G401 (cell line): ENCODE results near the gene RAB11B. TPM values are rescaled to one million over a fixed set of nuclear protein-coding genes. Genes with fewer than 3 reads are reported as not detected.
"Not testable (repeated sequence)": the region's sequence is repeated elsewhere in the genome, so short reads cannot be mapped to it uniquely, and the experiment has no call there.

Experiments
- DNase-seq: peaks from one replicate; pipeline ENCODE4 v3.0.0-alpha.2; 2015; ENCODE audit warnings: low spot score
- in situ Hi-C: cut with HindIII; loops from 2 replicates; pipeline ENCODE4 v1.10.0; 2016; ENCODE audit warnings: low sequenced_read_pairs, mixed read lengths
- total RNA-seq: library from RNA; depleted of rRNA; stranded (reverse); fragments of >200 nt; shearing (Covaris generic); gene quantifications from 2 replicates; pipeline ENCODE4 v1.2.3, GENCODE V29; 2014

RAB11B gene
- total RNA-seq, 1 experiment from 2014 or later, result 39.1 TPM

DNA sequence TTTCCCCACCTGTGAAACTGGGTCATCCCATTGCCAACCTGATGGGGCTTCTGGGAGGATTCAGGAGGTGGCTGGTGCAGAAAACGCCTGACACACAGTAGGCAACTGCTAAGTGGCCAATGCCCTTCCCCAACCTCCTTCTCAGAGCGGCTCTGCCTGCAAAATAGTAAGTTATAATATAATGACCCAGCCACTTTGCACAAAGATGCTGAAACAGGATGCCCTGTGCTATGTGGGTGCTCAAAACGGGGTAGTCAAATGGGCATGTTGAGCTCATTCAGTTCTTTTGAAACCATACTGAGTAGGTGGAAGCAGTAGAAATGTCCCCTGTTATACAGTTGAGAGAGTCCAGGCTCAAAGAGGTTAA, 23.5 kb downstream of the RAB11B start:
- no peak for DNase-seq
- in situ Hi-C loops, result no loop called here

DNA sequence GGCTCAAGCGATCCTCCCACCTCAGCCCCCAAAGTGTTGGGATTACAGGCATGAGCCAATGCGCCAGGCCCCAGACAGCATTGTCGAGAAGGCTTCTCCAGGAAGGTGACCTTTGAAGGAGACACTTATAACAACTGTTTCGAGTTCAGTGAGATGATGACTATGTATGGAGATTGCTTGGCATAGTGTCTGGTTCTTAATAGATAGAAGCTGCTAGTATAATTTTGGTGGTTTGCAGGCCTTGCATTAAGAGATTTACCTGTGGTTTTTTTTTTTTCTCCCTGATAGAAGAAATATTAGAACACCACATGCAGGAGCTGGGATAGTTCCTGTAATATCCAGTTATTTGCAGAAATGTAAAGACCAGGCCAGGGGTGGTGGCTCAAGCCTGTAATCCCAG, 26.6 kb downstream of the RAB11B start:
- no peak for DNase-seq
- in situ Hi-C loops, result no loop called here

DNA sequence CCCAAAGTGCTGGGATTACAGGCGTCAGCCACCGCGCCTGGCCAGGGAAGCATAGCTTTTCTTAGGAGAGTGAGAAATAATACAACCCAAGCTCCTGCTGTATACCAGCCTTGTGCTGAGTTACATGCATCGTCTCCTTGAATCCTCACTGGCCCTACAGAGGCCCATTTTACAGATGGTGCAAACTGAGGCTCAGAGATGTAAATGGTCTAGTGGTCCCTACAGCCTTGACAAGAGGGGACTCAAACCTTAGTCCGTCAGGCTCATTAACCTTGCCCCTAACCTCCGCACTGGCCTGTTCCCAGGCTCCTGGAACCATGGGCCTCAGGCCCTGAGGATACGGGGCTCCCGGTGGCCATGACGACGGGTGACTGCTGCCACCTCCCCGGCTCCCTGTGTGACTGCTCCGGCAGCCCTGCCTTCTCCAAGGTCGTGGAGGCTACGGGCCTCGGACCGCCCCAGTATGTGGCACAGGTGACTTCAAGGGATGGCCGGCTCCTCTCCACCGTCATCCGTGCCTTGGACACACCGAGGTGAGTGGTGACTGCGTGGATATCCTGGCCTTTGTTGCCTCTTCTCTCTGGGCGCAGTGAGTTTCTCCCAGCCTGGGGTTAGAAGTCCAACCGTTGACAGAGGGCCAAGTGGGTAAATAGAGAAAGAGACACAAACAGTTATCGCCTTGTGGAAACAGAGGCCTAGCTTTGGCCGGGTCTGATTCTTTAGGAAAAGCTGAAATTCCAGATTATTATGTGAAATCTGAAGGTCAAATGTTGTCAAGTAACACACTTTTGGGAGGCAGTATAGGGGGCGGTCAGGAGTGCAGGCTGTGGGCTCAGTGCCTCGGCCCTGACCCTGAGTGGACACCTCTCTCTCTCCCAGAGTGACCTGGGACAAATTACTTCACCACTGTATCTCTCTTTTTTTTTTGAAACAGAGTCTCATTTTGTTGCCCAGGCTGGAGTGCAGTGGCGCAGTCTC, 31.6 kb downstream of the RAB11B start:
- DNase-seq, result no peak
- in situ Hi-C loops, result no loop called here

DNA sequence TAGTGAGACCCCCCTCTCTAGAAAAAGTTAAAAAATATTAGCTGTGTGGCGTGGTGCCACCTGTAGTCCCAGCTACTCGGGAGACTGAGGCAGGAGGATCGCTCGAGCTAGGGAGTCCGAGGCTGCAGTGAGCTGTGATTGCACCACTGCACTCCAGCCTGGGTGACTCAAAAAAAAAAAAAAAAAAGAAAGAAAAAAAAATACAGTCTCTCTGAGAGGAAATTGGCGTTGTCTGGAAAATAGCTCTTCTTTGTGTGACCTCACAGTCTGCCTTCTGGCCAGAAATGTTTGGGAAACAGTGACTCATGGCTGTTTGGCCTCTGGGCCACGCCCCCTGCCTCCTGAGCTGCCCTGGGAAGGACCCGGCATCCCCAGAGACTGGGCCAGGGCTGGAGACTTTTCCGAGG, 33.7 kb downstream of the RAB11B start:
- DNase-seq, result no peak

DNA sequence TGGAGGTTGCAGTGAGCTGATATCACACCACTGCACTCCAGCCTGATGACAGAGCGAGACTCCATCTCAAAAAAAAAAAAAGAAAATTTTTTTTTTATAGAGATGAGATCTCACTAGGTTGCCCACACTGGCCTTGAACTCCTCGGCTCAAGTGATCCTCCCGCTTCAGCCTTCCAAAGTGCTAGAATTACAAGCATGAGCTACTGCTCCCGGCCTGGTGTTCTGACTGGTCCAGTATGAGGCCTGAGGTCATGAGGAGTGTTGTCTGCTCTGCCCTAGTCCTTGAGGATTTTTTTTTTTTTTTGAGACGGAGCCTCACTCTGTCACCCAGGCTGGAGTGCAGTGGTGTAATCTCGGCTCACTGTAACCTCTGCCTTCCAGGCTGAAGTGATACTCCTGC, 35.2 kb downstream of the RAB11B start:
- in situ Hi-C loops, DNase-seq: not testable (repeated sequence)

More for the DNA sequence above, 33.7 kb downstream of the RAB11B start:
- in situ Hi-C loops, result no loop called here

DNA sequence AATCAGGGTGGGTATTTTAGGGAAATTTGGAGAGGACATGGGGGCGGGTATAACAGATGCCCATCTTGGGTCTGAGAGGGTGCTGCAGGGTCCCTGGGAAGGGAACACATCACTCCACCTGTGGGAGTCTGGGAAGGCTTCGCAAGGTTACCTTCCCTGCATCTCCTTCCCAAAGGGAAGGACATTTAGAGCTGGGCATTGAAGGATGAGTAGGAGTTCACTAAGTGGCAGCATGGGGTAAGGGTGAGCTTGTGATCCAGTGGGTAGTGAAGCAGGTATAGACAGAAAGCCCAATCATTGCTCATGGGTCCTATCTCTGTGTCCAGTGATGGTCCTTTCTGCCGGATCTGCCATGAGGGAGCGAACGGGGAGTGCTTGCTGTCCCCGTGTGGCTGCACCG, 36.1 kb downstream of the RAB11B start:
- in situ Hi-C loops, result no loop called here
- no peak for DNase-seq

DNA sequence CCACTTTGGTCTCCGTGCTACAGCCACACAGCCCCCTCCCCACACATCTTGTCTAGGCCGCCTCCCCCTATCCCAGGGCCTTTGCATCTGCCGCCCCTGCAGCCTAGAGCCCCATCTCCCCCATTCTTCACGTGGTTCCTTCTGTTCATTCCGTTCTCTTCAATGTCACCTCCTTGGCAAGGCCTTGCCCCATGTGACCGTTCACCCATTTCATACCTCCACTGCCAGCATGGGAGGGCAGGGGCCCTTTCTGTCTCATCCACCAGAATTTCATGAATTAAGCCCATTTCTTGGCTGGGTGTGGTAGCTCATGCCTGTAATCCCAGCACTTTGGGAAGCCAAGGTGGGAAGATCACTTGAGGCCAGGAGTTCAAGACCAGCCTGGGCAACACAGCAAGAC, 38.9 kb downstream of the RAB11B start:
- in situ Hi-C loops, result no loop called here

DNA sequence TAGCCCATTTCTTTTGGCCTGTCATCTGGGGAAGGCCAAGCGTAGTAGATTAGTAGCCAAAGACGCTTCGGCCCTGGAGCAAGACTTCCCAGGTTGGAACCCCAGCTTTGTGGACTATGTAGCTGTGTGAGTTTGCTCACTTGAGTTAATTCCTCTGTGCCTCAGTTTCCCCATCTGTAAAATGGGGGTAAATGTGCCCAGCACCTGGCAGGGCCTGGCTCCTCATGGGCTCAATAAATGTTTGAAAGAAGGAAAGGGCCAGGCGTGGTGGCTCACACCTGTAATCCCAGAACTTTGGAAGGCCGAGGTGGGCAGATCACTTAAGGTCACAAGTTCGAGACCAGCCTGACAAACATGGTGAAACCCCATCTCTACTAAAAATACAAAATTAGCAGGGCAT, 39.7 kb downstream of the RAB11B start:
- in situ Hi-C loops, result no loop called here
- no peak for DNase-seq

More for the DNA sequence above, 38.9 kb downstream of the RAB11B start:
- DNase-seq, result no peak

DNA sequence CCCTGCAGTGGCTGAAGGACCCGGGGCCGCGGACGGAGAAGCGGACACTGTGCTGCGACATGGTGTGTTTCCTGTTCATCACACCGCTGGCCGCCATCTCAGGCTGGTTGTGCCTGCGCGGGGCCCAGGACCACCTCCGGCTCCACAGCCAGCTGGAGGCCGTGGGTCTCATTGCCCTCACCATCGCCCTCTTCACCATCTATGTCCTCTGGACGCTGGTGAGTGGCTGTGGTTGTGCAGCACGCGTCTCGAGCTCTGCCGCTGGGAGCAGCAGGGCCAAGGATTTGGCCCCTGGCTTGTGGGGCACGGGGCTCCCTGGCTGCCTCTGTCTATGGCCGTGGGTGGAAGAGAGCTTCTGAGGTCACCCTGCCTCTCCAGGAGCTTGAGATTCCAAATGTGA, 40.5 kb downstream of the RAB11B start:
- DNase-seq, result no peak
- in situ Hi-C loops, result no loop called here

DNA sequence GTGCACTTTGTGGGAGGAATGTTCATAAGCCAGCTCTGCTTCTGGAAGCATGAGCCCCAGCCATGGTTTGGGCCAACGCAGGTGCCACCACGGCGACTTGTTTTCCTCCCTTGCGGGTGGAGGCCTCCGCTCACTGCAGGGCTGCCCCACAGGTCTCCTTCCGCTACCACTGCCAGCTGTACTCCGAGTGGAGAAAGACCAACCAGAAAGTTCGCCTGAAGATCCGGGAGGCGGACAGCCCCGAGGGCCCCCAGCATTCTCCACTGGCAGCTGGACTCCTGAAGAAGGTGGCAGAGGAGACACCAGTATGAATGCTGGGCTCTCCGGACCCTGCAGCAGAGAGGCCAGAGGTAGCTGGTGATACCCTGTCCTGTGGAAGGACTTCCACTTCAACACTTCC, 48.1 kb downstream of the RAB11B start:
- no peak for DNase-seq
- in situ Hi-C loops, result no loop called here

DNA sequence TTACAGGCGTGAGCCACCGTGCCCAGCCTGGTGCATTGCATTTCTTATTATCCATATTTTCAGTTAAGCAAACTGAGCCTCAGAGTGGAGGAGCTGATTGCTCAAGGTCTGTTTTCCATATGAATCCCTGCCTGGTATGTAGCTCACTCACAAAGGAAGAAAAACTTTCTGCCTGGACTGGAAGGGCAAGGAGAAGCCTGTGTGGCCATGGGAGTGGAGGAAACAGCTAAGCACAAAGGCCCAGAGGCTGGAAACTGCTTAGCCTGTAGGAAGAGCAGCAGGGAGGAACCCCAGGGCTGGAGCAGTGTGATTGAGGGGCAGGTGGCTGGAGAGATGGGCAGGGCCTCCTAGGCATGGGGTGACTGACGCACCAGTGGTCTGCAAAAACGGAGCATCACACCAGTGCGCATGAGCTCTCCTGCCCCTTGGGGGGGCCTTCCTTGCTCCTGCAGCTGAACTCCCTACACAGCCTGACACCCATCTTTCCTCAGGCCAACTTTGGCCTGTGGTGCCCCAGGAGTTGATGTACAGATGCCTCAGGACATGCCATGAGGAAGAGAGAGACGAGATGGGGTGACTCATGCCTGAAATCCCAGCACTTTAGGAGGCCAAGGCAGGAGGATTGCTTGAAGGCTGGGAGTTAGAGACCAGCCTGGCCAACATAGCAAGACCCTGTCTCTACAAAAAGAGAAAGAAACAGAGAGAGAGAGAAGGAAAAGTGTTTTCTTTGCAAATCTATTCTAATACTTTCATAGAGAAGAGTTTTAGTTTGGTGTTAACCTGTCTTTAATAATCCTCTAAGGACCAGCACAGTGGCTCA, 51.8 kb downstream of the RAB11B start:
- in situ Hi-C loops, result loop anchor here (10.0 kb wide), 1 partner anchor 83 kb away; no protein-coding TSS in a partner anchor
- no peak for DNase-seq

DNA sequence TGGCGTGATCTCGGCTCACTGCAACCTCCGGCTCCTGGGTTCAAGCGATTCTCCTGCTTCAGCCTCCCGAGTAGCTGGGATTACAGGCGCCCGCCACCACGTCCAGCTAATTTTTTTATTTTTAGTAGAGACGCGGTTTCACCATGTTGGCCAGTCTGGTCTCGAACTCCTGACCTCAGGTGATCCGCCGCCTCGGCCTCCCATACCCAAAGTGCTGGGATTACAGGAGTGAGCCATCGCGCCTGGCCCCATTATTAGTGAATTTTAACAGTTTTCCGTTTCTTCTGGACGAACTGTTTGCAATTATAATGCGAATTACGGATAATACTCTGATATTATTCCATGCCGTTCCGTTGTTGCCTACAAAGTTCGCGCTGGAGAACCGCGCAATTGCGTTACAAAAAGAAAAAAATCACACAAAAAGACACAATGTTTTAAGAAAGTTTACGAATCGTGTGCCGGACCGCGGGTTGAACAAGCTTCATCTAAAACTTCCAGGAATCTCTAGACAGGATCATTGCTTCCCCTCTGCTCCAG, 54.0 kb downstream of the RAB11B start:
- not testable (repeated sequence) for DNase-seq
- in situ Hi-C loops, result loop anchor here (10.0 kb wide), 1 partner anchor 81 kb away; no protein-coding TSS in a partner anchor

DNA sequence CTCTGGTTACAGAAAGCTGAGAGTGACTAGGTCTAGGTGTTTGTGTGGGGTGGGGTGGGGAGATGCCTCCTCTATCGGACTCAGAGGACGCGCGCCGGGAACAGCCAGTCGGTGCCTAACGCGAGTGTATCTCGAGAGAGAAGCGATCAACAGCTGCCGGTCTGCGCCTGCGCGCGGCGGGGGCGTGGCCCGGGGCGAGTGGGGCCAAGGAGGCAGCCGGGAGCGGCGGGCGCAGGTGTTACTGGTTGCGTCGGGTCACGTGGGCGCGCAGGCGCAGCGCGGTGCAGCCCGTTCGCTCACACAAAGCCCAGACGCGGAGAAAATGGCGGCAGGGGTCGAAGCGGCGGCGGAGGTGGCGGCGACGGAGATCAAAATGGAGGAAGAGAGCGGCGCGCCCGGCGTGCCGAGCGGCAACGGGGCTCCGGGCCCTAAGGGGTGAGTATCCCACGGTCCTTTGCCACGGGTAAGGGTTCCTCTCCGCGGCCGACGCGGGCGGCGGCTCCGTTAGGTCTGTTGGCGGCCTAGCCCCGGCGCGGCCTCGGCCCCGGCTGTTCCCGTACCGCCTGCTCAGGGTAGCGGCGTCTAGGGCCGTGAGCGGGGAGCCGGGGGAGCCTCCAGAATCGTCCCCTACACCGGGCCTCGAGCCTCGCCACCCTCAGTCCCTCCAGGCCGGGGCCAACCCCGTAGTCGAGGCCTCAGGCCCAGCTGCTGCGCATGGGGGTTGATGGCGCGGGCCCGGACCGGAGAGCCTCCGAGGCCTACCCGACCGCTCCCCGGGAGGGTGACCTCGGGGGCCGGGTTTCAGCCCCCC, 54.7 kb downstream of the RAB11B start, which contains the start of gene HNRNPM:
Gene HNRNPM (plus strand): TSS at position 299 of the 811 bp plus-strand sequence. CDS start 24 bp downstream, at position 323.
- DNase-seq, result peak; percentile 96
- in situ Hi-C loops, result loop anchor here (10.0 kb wide), 1 partner anchor 80 kb away; no protein-coding TSS in a partner anchor

DNA sequence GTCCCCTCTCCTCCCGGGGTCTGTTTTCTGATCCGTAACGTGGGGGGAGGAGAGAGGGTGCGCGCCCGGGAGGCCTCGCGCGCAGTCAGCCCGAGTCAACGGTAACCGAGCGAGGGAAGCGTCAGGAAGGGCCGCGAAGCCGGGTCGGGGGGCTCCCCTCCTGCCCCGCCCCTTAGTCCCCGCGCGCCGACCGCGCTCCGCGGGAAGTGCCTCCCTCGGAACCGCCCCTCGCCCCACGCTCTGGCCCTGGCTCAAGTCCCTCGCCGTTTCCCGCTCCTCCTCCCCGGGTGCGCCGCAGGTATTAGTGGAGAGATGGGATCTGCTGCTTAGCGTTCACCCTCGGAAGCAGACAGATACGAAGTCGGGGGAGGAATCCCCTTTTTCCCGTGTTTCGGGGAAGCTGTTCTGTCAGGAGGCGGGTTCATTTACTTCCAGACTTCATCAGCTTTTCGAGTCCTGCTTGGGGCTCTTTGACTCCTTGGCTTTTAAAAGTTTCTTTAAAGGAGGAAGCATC, 55.4 kb downstream of the RAB11B start:
- DNase-seq, result no peak

DNA sequence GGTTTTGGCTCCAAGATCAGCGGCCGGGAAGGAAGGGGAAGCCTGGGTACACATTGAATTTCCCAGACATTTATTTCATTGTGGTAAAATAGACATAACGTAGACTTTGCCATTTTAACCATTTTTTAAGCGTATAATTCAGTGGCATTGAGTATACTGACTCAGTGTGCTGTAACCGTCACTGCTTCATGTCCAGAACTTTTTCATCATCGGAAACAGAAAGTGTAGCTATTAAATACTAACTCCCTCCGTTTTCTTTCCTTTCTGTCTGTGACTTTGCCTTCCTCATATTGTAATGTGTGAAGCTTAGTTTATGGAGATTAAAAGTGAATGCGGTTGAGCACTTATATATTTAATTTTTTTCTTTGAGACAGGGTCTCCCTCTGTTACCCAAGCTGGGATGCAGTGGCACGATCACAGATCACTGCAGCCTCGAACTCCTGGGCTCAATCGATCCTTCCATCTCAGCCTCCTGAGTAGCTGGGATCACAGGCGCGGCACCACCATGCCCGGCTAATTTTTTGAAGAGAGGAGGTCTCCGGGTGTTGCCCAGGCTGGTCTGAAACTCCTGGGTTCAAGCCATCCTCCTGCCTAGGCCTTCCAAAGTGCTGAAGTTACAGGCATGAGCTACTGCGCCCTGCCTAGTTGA, 56.0 kb downstream of the RAB11B start:
- in situ Hi-C loops, result loop anchor here (10.0 kb wide), 1 partner anchor 79 kb away; no protein-coding TSS in a partner anchor

More for the DNA sequence above, 55.4 kb downstream of the RAB11B start:
- in situ Hi-C loops, result loop anchor here (10.0 kb wide), 1 partner anchor 79 kb away; no protein-coding TSS in a partner anchor

DNA sequence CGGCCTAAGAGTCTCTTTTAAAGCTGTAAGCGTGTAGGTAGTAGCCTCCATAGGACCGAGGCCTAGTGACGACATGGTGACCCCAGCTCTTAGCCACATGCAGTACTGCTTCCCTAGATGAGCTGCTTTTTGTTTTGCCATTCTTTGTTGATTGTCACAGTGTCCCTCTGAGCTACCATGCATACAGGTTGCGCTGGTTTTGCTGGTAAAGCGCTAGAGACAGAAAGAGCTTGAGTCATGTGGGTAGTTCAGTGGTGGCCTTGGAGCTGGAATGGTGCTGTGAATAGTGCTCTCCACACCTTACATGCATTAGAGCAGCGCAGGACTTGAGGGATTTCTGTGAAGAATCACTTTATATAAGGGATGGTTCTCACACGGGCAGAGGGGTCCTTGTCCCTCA, 59.7 kb downstream of the RAB11B start:
- no peak for DNase-seq
- in situ Hi-C loops, result loop anchor here (10.0 kb wide), 1 partner anchor 75 kb away; no protein-coding TSS in a partner anchor

More for the DNA sequence above, 56.0 kb downstream of the RAB11B start:
- no peak for DNase-seq

DNA sequence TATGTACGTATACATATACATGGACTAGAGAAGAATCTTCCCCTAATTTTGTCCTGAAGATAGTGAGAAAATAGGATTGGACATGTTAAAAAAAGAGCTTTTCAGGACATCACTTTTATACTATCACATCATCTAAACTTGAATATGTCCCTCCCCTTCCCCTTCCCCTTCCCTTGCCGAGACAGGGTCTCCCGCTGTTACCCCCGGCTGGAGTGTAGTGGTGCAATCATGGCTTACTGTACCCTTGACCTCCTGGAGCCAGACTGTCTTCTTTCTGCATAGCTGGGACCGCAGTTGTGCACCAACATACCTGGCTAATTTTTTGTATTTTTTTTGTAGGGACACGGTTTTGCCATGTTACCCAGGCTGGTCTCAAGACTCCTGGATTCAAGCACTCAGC, 61.2 kb downstream of the RAB11B start:
- no peak for DNase-seq
- in situ Hi-C loops, result no loop called here

DNA sequence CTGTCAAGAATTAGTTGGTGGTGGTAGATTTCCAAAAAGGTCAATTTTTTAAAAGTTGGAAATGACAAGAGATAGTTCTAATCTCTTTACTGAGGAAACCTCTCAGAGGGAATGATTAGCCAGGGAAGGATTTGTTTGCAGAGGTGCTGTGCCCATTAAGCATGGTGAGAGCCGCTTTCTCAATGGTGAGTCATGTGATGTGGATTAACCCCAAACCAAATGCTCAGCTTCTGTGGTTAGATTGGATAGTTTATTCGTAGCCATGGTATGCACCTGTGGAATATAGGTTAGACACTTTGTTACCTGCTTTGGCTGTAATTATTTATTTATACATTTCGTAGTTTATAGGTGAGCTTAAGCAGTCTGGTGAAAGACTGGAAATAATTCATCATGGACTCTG, 61.7 kb downstream of the RAB11B start:
- in situ Hi-C loops, result no loop called here
- no peak for DNase-seq
